Lung (tissue), 12 donors: ENCODE data around the gene TLE1. TPM values are rescaled to one million over a fixed set of nuclear protein-coding genes. Genes with fewer than 3 reads are reported as not detected.

Experiments used
- ATAC-seq: fragments of 200-7000 bp; cut with Tn5 transposase; one replicate; pipeline ENCODE4 v1.9.1; 2020; ENCODE audit warnings: moderate number of reproducible peaks; ENCODE audit not compliant: insufficient read depth, low FRiP score
- DNase-seq, 3 donors: peaks; one replicate each; pipeline ENCODE4 v3.0.0-alpha.2; 2013 to 2017
- H3K27ac ChIP-seq, 2 donors: one replicate each; pipeline ENCODE4 v1.5.1; 2013; ENCODE audit warnings: mild to moderate bottlenecking in 2 of 2, moderate library complexity in 2 of 2, control low read depth in 1 of 2, inconsistent platforms in 1 of 2, low read depth in 1 of 2, low read length in 1 of 2
- H3K27me3 ChIP-seq, 3 donors: one replicate each; pipeline ENCODE4 v1.5.1; 2013; ENCODE audit warnings: low read length in 2 of 3; ENCODE audit not compliant: control insufficient read depth in 3 of 3, insufficient read depth in 3 of 3
- H3K36me3 ChIP-seq, 4 donors: one replicate each; pipeline ENCODE4 v1.5.1; 2013; ENCODE audit warnings: low read length in 4 of 4, mild to moderate bottlenecking in 1 of 4, moderate library complexity in 1 of 4; ENCODE audit not compliant: control insufficient read depth in 4 of 4, insufficient read depth in 4 of 4
- H3K4me1 ChIP-seq, 5 donors: one replicate each; pipeline ENCODE4 v1.5.1; 2013; ENCODE audit warnings: low read length in 5 of 5, mild to moderate bottlenecking in 2 of 5, moderate library complexity in 1 of 5; ENCODE audit not compliant: control insufficient read depth in 5 of 5, insufficient read depth in 5 of 5
- H3K4me3 ChIP-seq: one replicate; pipeline ENCODE4 v1.5.1; 2013; ENCODE audit warnings: mild to moderate bottlenecking, control low read depth, moderate library complexity
- H3K9ac ChIP-seq, 2 donors: one replicate each; pipeline ENCODE4 v1.5.1; 2013; ENCODE audit warnings: low read length in 2 of 2, control low read depth in 1 of 2; ENCODE audit not compliant: insufficient read depth in 1 of 2
- H3K9me3 ChIP-seq, 4 donors: one replicate each; pipeline ENCODE4 v1.5.1; 2013; ENCODE audit warnings: low read length in 3 of 4, mild to moderate bottlenecking in 1 of 4, moderate library complexity in 1 of 4; ENCODE audit not compliant: control insufficient read depth in 4 of 4, insufficient read depth in 3 of 4
- CTCF ChIP-seq: IDR thresholded peaks from 2 replicates; pipeline ENCODE4 v1.5.1; 2012; ENCODE audit warnings: mild to moderate bottlenecking; ENCODE audit errors: control extremely low read depth, extremely low read depth
- WGBS, 2 donors: extraction: QIAGEN DNeasy Blood & Tissue Kit; methylation state at CpG; one replicate each; pipeline ENCODE4 v1.1.7; 2013; 5-methylcytosine and 5-hydroxymethylcytosine counted together
- polyA plus RNA-seq, 2 donors: library from polyadenylated mRNA; stranded (reverse); fragments of 200-250 nt; gene quantifications; one replicate each; pipeline ENCODE4 v1.2.1, GENCODE V29; 2013
- total RNA-seq, 2 donors: library from RNA; depleted of rRNA in 1 of 2; stranded (reverse); fragments of >200 nt in 1 of 2; gene quantifications; one replicate each; pipeline ENCODE4 v1.2.1, GENCODE V29; 2014 to 2021
- donor health status: control.
- donor health status: control.
- donor health status: Bipolar disorder and iron deficiency.
- donor health status: healthy.
- donor health status: DM: yes; HTN: yes; CAD: no.

The TLE1 gene
- total and polyA plus RNA-seq, 4 donors: 16.8 to 35.2 (median 19.4) TPM

- no peak for DNase-seq
- no peaks in the 10 kb centered on the region for H3K9me3 ChIP-seq
- no peak overlapping the region for H3K9ac ChIP-seq
- H3K36me3 ChIP-seq: peaks cover 2 to 17% (median 6%) of the 10 kb centered on the region in 4 donors
- H3K4me1 ChIP-seq: peaks cover 0 to 3% (median 0%) of the 10 kb centered on the region in 5 donors
- WGBS, 2 donors: 89 to 90% methylated on average over 7 of the region's 7 CpGs
- no peak overlapping the region for H3K27ac ChIP-seq
- H3K27me3 ChIP-seq: no peaks in the 10 kb centered on the region
- no peak for ATAC-seq
- no peak overlapping the region for H3K4me3 ChIP-seq
- TF ChIP-seq CTCF: no peak
Observed at GRCh38 chr9:81631218-81631745, 58.1 kb downstream of the TLE1 start.

GRCh38 chr9:81629440-81629839, 59.9 kb downstream of the TLE1 start:
- no peak overlapping the region for H3K9ac ChIP-seq
- TF ChIP-seq CTCF: no peak
- no peaks in the 10 kb centered on the region for H3K9me3 ChIP-seq
- peaks cover 0 to 4% (median 0%) of the 10 kb centered on the region in 5 donors for H3K4me1 ChIP-seq
- peaks cover 2 to 17% (median 6%) of the 10 kb centered on the region in 4 donors for H3K36me3 ChIP-seq
- H3K27ac ChIP-seq: no peak overlapping the region
- ATAC-seq (no peak), DNase-seq (no peak)
- no peak overlapping the region for H3K4me3 ChIP-seq
- H3K27me3 ChIP-seq: no peaks in the 10 kb centered on the region
- 89 to 93% methylated on average over 2 of the region's 2 CpGs for WGBS, 2 donors

GRCh38 chr9:81628897-81629296, 60.5 kb downstream of the TLE1 start:
- TF ChIP-seq CTCF: no peak
- Histone ChIP-seq H3K9me3 (no peaks in the 10 kb centered on the region), H3K27ac (no peak overlapping the region), H3K4me3 (no peak overlapping the region), H3K27me3 (no peaks in the 10 kb centered on the region), H3K36me3 (peaks cover 2 to 17% (median 6%) of the 10 kb centered on the region in 4 donors), H3K9ac (no peak overlapping the region), H3K4me1 (peaks cover 0 to 4% (median 0%) of the 10 kb centered on the region in 5 donors)
- ATAC-seq (no peak), DNase-seq (no peak)
- 91 to 97% methylated on average over 5 of the region's 5 CpGs for WGBS, 2 donors

DNA sequence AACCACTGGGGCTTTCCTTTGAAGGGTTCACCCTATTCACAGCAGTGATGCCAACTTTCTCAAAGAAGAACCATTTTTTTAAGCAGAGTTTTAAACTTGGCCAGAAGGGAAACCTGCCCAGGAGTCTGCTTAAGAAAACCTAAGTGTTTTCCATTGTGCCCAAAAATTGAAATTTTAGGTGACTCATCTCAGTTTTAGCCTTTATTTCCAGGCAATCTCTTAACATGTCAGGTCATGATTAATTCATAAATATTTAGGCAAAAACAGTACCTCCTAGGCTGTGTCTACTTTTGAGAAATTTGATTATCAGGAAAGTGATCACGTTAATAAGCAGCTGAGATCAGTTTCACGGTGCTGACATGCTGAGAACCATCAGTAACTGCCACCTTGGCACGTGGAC, 61.9 kb downstream of the TLE1 start:
- no peak for ATAC-seq
- TF ChIP-seq CTCF: no peak
- Histone ChIP-seq H3K9me3 (no peaks in the 10 kb centered on the region), H3K27ac (no peak overlapping the region), H3K27me3 (no peaks in the 10 kb centered on the region), H3K9ac (no peak overlapping the region), H3K36me3 (peaks cover 0 to 13% (median 5%) of the 10 kb centered on the region in 4 donors), H3K4me3 (no peak overlapping the region), H3K4me1 (peaks cover 0 to 4% (median 0%) of the 10 kb centered on the region in 5 donors)
- 94 to 97% methylated on average over 3 of the region's 3 CpGs for WGBS, 2 donors
- DNase-seq: no peak
